ENCODE data around the gene CENPB. TPM values are rescaled to one million over a fixed set of nuclear protein-coding genes. Genes with fewer than 3 reads are reported as not detected.

The CENPB gene
- total and polyA plus RNA-seq, 4 donors, result 44.7 to 89.4 (median 83.2) TPM

DNA sequence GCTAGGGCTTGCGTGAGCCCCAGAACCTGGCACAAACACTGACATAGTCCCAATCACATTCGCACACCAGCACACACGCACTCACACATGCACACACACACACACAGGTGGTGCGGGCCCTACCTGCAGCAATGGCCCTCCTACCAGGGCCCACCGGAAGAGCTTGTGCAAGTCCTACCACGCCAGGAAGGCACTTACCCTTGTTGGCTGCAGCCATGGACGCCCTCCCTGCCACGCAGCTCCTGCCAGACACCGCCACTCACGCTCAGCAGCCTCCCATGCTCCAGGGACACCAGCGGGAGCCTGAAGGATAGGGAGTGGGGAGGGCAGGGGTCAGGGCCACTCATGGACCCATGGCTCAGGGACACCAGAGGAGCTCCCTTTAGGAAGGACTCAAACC, 26.7 kb downstream of the CENPB start:
- intact Hi-C loops (cut with DNase I), result no loop called here
- Histone ChIP-seq H3K36me3 (ENCODE audit: control insufficient read depth in 1 of 2, insufficient read depth in 2 of 2, low read length in 1 of 2) (no peaks in the 10 kb centered on the region), H3K9me3 (ENCODE audit: control insufficient read depth, low read length) (no peaks in the 10 kb centered on the region), H3K4me1 (ENCODE audit: control insufficient read depth in 1 of 2, insufficient read depth in 2 of 2, low read length in 2 of 2) (no peaks in the 10 kb centered on the region), H3K27ac (ENCODE audit: low read depth in 1 of 2, low read length in 2 of 2) (no peak overlapping the region), H3K4me3 (ENCODE audit: low read length in 2 of 2) (no peak overlapping the region), H3K27me3 (ENCODE audit: control insufficient read depth in 1 of 2, insufficient read depth in 2 of 2, low read length in 1 of 2) (no peaks in the 10 kb centered on the region)
- 93 to 96% methylated on average over 11 of the region's 11 CpGs for WGBS, 2 donors
- ATAC-seq (ENCODE audit: low FRiP score) (no peak), DNase-seq (no peak)

GRCh38 chr20:3759316-3759823, 27.2 kb downstream of the CENPB start:
- H3K4me3 ChIP-seq (ENCODE audit: low read length in 2 of 2), result no peak overlapping the region
- no peaks in the 10 kb centered on the region for H3K4me1 ChIP-seq (ENCODE audit: control insufficient read depth in 1 of 2, insufficient read depth in 2 of 2, low read length in 2 of 2)
- no peaks in the 10 kb centered on the region for H3K9me3 ChIP-seq (ENCODE audit: control insufficient read depth, low read length)
- intact Hi-C loops (cut with DNase I), result no loop called here
- H3K27me3 ChIP-seq (ENCODE audit: control insufficient read depth in 1 of 2, insufficient read depth in 2 of 2, low read length in 1 of 2), result no peaks in the 10 kb centered on the region
- DNase-seq (no peak), ATAC-seq (ENCODE audit: low FRiP score) (no peak)
- no peaks in the 10 kb centered on the region for H3K36me3 ChIP-seq (ENCODE audit: control insufficient read depth in 1 of 2, insufficient read depth in 2 of 2, low read length in 1 of 2)
- WGBS, 2 donors, result 80 to 87% methylated on average over 11 of the region's 11 CpGs
- no peak overlapping the region for H3K27ac ChIP-seq (ENCODE audit: low read depth in 1 of 2, low read length in 2 of 2)

DNA sequence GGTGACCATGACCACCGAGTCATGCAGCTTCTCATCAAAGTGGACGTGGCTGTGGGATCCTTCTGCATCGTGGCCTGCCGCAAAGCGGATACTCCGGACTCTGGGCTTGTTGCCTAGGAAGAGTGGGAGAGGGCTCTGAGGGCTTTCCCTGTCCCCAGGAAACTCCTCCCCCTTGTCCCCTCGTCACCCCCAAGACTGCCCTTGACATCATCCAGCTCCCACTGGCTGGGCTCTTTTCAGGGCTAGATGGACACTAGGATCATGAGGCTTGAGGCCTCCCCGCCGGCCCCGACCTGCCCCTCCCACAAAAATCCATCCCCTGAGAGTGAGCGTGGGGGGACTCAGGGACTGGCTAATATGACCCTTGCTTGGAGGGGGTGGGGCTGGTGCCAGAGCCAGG, 28.0 kb downstream of the CENPB start:
- intact Hi-C loops (cut with DNase I), result no loop called here
- no peak for ATAC-seq (ENCODE audit: low FRiP score)
- 90 to 91% methylated on average over 11 of the region's 11 CpGs for WGBS, 2 donors
- no peaks in the 10 kb centered on the region for H3K27me3 ChIP-seq (ENCODE audit: control insufficient read depth in 1 of 2, insufficient read depth in 2 of 2, low read length in 1 of 2)
- H3K9me3 ChIP-seq (ENCODE audit: control insufficient read depth, low read length), result no peaks in the 10 kb centered on the region
- no peak for DNase-seq
- no peak overlapping the region for H3K27ac ChIP-seq (ENCODE audit: low read depth in 1 of 2, low read length in 2 of 2)
- H3K36me3 ChIP-seq (ENCODE audit: control insufficient read depth in 1 of 2, insufficient read depth in 2 of 2, low read length in 1 of 2), result no peaks in the 10 kb centered on the region
- H3K4me3 ChIP-seq (ENCODE audit: low read length in 2 of 2), result no peak overlapping the region
- no peaks in the 10 kb centered on the region for H3K4me1 ChIP-seq (ENCODE audit: control insufficient read depth in 1 of 2, insufficient read depth in 2 of 2, low read length in 2 of 2)

DNA sequence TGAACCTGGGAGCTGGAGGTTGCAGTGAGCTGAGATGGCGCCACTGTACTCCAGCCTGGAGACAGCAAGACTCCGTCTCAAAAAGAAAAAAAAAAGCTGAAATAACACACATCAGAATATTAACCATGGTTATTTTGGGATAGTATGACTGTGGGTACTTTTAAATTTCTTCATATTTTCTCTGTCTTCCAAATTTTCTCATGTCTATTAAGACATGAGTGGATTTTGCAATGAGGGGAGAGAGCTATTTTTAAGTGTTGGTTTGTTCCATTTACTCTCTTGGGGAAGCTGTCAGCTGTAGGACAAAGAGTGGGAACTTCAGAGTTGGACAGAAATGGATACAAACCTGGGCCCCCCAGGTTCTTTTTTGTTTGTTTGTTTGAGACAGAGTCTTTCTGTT, 29.3 kb downstream of the CENPB start:
- Histone ChIP-seq H3K27me3 (ENCODE audit: control insufficient read depth in 1 of 2, insufficient read depth in 2 of 2, low read length in 1 of 2) (no peaks in the 10 kb centered on the region), H3K27ac (ENCODE audit: low read depth in 1 of 2, low read length in 2 of 2) (no peak overlapping the region), H3K9me3 (ENCODE audit: control insufficient read depth, low read length) (no peaks in the 10 kb centered on the region), H3K4me1 (ENCODE audit: control insufficient read depth in 1 of 2, insufficient read depth in 2 of 2, low read length in 2 of 2) (no peaks in the 10 kb centered on the region), H3K4me3 (ENCODE audit: low read length in 2 of 2) (no peak overlapping the region), H3K36me3 (ENCODE audit: control insufficient read depth in 1 of 2, insufficient read depth in 2 of 2, low read length in 1 of 2) (no peaks in the 10 kb centered on the region)
- ATAC-seq (ENCODE audit: low FRiP score) (no peak), DNase-seq (no peak)
- 67 to 69% methylated on average over 2 of the region's 2 CpGs for WGBS, 2 donors
- intact Hi-C loops (cut with DNase I), result no loop called here

GRCh38 chr20:3755814-3756480, 30.6 kb downstream of the CENPB start:
- Histone ChIP-seq H3K4me1 (ENCODE audit: control insufficient read depth in 1 of 2, insufficient read depth in 2 of 2, low read length in 2 of 2) (no peaks in the 10 kb centered on the region), H3K4me3 (ENCODE audit: low read length in 2 of 2) (no peak overlapping the region), H3K27ac (ENCODE audit: low read depth in 1 of 2, low read length in 2 of 2) (no peak overlapping the region), H3K9me3 (ENCODE audit: control insufficient read depth, low read length) (no peaks in the 10 kb centered on the region), H3K27me3 (ENCODE audit: control insufficient read depth in 1 of 2, insufficient read depth in 2 of 2, low read length in 1 of 2) (no peaks in the 10 kb centered on the region), H3K36me3 (ENCODE audit: control insufficient read depth in 1 of 2, insufficient read depth in 2 of 2, low read length in 1 of 2) (no peaks in the 10 kb centered on the region)
- no peak for ATAC-seq (ENCODE audit: low FRiP score)
- intact Hi-C loops (cut with DNase I), result no loop called here
- DNase-seq, result no peak
- WGBS, 2 donors, result 79 to 81% methylated on average over 5 of the region's 5 CpGs

DNA sequence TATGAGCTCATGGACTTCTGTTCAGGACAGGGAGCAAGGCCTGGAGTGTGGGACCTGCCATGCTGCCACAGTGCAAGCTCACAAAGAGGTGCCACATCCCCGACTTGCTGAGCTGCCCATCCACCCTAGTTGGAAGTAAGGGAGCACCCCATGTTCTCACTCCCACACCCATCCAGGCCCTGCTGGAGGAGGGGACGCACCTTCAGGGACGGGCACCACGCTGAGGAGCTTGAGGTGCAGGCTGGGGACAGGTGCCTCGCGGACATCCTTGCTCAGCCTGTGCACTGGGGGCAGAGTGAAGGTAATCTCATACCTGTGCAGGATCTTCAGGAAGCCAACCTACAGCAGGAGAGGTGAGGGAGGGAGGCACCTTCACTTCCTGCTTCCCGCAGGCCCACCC, 31.3 kb downstream of the CENPB start:
- DNase-seq, result no peak

GRCh38 chr20:3754276-3754630, 32.3 kb downstream of the CENPB start:
- intact Hi-C loops (cut with DNase I), result loop anchor here in 1 of 2 donors (5.0 kb wide), 1 partner anchor 77 kb away; no protein-coding TSS in a partner anchor
- ATAC-seq (ENCODE audit: low FRiP score) (no peak), DNase-seq (no peak)
- Histone ChIP-seq H3K36me3 (ENCODE audit: control insufficient read depth in 1 of 2, insufficient read depth in 2 of 2, low read length in 1 of 2) (no peaks in the 10 kb centered on the region), H3K27ac (ENCODE audit: low read depth in 1 of 2, low read length in 2 of 2) (no peak overlapping the region), H3K4me1 (ENCODE audit: control insufficient read depth in 1 of 2, insufficient read depth in 2 of 2, low read length in 2 of 2) (no peaks in the 10 kb centered on the region), H3K27me3 (ENCODE audit: control insufficient read depth in 1 of 2, insufficient read depth in 2 of 2, low read length in 1 of 2) (no peaks in the 10 kb centered on the region), H3K4me3 (ENCODE audit: low read length in 2 of 2) (no peak overlapping the region), H3K9me3 (ENCODE audit: control insufficient read depth, low read length) (no peaks in the 10 kb centered on the region)
- 95% methylated on average over 16 of the region's 16 CpGs for WGBS, 2 donors

More for the DNA sequence above, 31.3 kb downstream of the CENPB start:
- Histone ChIP-seq H3K36me3 (ENCODE audit: control insufficient read depth in 1 of 2, insufficient read depth in 2 of 2, low read length in 1 of 2) (no peaks in the 10 kb centered on the region), H3K4me3 (ENCODE audit: low read length in 2 of 2) (no peak overlapping the region), H3K27ac (ENCODE audit: low read depth in 1 of 2, low read length in 2 of 2) (no peak overlapping the region), H3K9me3 (ENCODE audit: control insufficient read depth, low read length) (no peaks in the 10 kb centered on the region), H3K4me1 (ENCODE audit: control insufficient read depth in 1 of 2, insufficient read depth in 2 of 2, low read length in 2 of 2) (no peaks in the 10 kb centered on the region), H3K27me3 (ENCODE audit: control insufficient read depth in 1 of 2, insufficient read depth in 2 of 2, low read length in 1 of 2) (no peaks in the 10 kb centered on the region)
- intact Hi-C loops (cut with DNase I), result no loop called here
- ATAC-seq (ENCODE audit: low FRiP score), result no peak
- WGBS, 2 donors, result 89 to 95% methylated on average over 7 of the region's 7 CpGs

GRCh38 chr20:3753501-3754275, 32.9 kb downstream of the CENPB start:
- Histone ChIP-seq H3K4me3 (ENCODE audit: low read length in 2 of 2) (no peak overlapping the region), H3K27me3 (ENCODE audit: control insufficient read depth in 1 of 2, insufficient read depth in 2 of 2, low read length in 1 of 2) (no peaks in the 10 kb centered on the region), H3K27ac (ENCODE audit: low read depth in 1 of 2, low read length in 2 of 2) (no peak overlapping the region), H3K9me3 (ENCODE audit: control insufficient read depth, low read length) (no peaks in the 10 kb centered on the region), H3K4me1 (ENCODE audit: control insufficient read depth in 1 of 2, insufficient read depth in 2 of 2, low read length in 2 of 2) (no peaks in the 10 kb centered on the region), H3K36me3 (ENCODE audit: control insufficient read depth in 1 of 2, insufficient read depth in 2 of 2, low read length in 1 of 2) (no peaks in the 10 kb centered on the region)
- 89 to 93% methylated on average over 26 of the region's 26 CpGs for WGBS, 2 donors
- ATAC-seq (ENCODE audit: low FRiP score), result peak; percentile 1
- DNase-seq, result no peak
- intact Hi-C loops (cut with DNase I), result loop anchor here in 1 of 2 donors (5.0 kb wide), 1 partner anchor 76 kb away; no protein-coding TSS in a partner anchor

DNA sequence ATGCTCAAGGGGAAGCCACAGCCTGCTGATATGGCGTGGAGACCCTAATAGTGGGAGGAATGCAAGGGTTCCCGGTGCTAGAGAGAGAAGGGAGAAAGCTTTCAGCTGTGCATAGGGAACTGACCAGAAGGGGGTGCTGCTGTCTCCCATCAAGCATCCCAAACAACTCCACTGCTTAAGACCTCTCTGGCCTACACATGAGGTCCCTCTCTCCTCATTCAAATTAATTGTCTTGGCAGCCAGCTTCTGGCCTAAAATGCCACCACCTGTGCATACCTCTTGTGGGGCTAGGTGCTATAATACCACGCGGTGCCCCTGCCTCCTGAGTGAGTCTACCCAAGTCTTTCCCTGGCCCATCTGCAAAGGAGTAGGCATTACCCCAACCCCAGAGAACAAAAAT, 33.4 kb downstream of the CENPB start:
- WGBS, 2 donors, result 44 to 50% methylated on average over 4 of the region's 4 CpGs
- H3K4me1 ChIP-seq (ENCODE audit: control insufficient read depth in 1 of 2, insufficient read depth in 2 of 2, low read length in 2 of 2), result no peaks in the 10 kb centered on the region
- H3K27ac ChIP-seq (ENCODE audit: low read depth in 1 of 2, low read length in 2 of 2), result no peak overlapping the region
- peak; percentile 70 for ATAC-seq (ENCODE audit: low FRiP score)
- no peaks in the 10 kb centered on the region for H3K36me3 ChIP-seq (ENCODE audit: control insufficient read depth in 1 of 2, insufficient read depth in 2 of 2, low read length in 1 of 2)
- peak in 1 of 2 donors; percentile 75 for DNase-seq
- no peak overlapping the region for H3K4me3 ChIP-seq (ENCODE audit: low read length in 2 of 2)
- no peaks in the 10 kb centered on the region for H3K27me3 ChIP-seq (ENCODE audit: control insufficient read depth in 1 of 2, insufficient read depth in 2 of 2, low read length in 1 of 2)
- intact Hi-C loops (cut with DNase I), result loop anchor here in 1 of 2 donors (5.0 kb wide), 1 partner anchor 76 kb away; no protein-coding TSS in a partner anchor
- no peaks in the 10 kb centered on the region for H3K9me3 ChIP-seq (ENCODE audit: control insufficient read depth, low read length)

All from aorta (tissue), 5 donors.